GM12878 (cell line): ENCODE results near the gene NXPE1.

Experiments
- GABPA ChIP-seq: IDR thresholded peaks from 2 replicates; pipeline ENCODE4 v1.6.1; 2014; ENCODE audit warnings: antibody characterized with exemption, low read depth, mild to moderate bottlenecking, inconsistent platforms
- POLR2A ChIP-seq: IDR thresholded peaks from 2 replicates; pipeline ENCODE4 v1.6.1; 2011; ENCODE audit warnings: low read depth, mild to moderate bottlenecking, low read length
- SREBF1 ChIP-seq: IDR thresholded peaks from 2 replicates; pipeline ENCODE4 v1.6.1; 2012; ENCODE audit warnings: mild to moderate bottlenecking, low read length

- TF ChIP-seq SREBF1 (no peak), POLR2A (no peak), GABPA (no peak)
These were observed 27.1 kb upstream of the NXPE1 start for GRCh38 chr11:114586797-114587196.
